Keratinocyte (primary cell): Measurements from ENCODE around the gene CENPP. TPM values are rescaled to one million over a fixed set of nuclear protein-coding genes. Genes with fewer than 3 reads are reported as not detected.

ENCODE experiments used
- DNase-seq: peaks from one replicate; pipeline ENCODE4 v3.0.0-alpha.2; 2011; ENCODE audit warnings: low read depth, missing footprints, low spot score
- FAIRE-seq: peaks from 2 replicates; lab custom pipeline; 2011; peaks lifted over from hg19 to GRCh38; lab: Jason Lieb, UNC
- H2AFZ ChIP-seq: 2 replicates; pipeline ENCODE4 v1.6.0; 2012; ENCODE audit warnings: low read length, control low read depth, inconsistent platforms; ENCODE audit not compliant: control insufficient read depth
- H3K27ac ChIP-seq: 2 replicates; pipeline ENCODE4 v1.5.1; 2011; ENCODE audit warnings: low read length; ENCODE audit not compliant: control insufficient read depth, insufficient read depth
- H3K27me3 ChIP-seq: 3 replicates; pipeline ENCODE4 v1.6.0; 2011; ENCODE audit warnings: low read length; ENCODE audit not compliant: control insufficient read depth, insufficient read depth; ENCODE audit errors: extremely low read depth
- H3K36me3 ChIP-seq, 2 experiments: 2 replicates in 1 of 2; 3 replicates in 1 of 2; pipeline ENCODE4 v1.5.1; 2011; ENCODE audit warnings: low read length in 2 of 2, mild to moderate bottlenecking in 1 of 2; ENCODE audit not compliant: control insufficient read depth in 2 of 2, insufficient read depth in 2 of 2; ENCODE audit errors: extremely low read depth in 1 of 2
- H3K4me1 ChIP-seq: 3 replicates; pipeline ENCODE4 v1.5.1; 2011; ENCODE audit warnings: low read length; ENCODE audit not compliant: control insufficient read depth, insufficient read depth; ENCODE audit errors: extremely low read depth
- H3K4me2 ChIP-seq: 3 replicates; pipeline ENCODE4 v1.6.0; 2011; ENCODE audit warnings: low read depth, low read length; ENCODE audit not compliant: control insufficient read depth, insufficient read depth; ENCODE audit errors: extremely low read depth
- H3K4me3 ChIP-seq, 3 experiments: fragments of 200-600 bp in 1 of 3; sonication (generic) in 1 of 3; 2 replicates in 2 of 3; 3 replicates in 1 of 3; pipeline ENCODE4 v1.5.1; 2011 to 2016; ENCODE audit warnings: low read length in 3 of 3, mild to moderate bottlenecking in 3 of 3, control low read depth in 2 of 3, inconsistent platforms in 1 of 3, low read depth in 1 of 3, mixed read lengths in 1 of 3, mixed run types in 1 of 3, moderate library complexity in 1 of 3; ENCODE audit not compliant: control insufficient read depth in 2 of 3, insufficient read depth in 2 of 3; ENCODE audit errors: extremely low read depth in 1 of 3
- H3K79me2 ChIP-seq: 2 replicates; pipeline ENCODE4 v1.6.0; 2012; ENCODE audit warnings: low read length; ENCODE audit not compliant: control insufficient read depth, insufficient read depth
- H3K9ac ChIP-seq: 3 replicates; pipeline ENCODE4 v1.6.0; 2011; ENCODE audit warnings: low read length; ENCODE audit not compliant: control insufficient read depth, insufficient read depth; ENCODE audit errors: extremely low read depth
- H3K9me1 ChIP-seq: 3 replicates; pipeline ENCODE4 v1.6.0; 2011; ENCODE audit warnings: low read length; ENCODE audit not compliant: control insufficient read depth, insufficient read depth; ENCODE audit errors: extremely low read depth
- H3K9me3 ChIP-seq: 2 replicates; pipeline ENCODE4 v1.5.1; 2012; ENCODE audit warnings: low read depth, low read length; ENCODE audit not compliant: control insufficient read depth
- H4K20me1 ChIP-seq: 3 replicates; pipeline ENCODE4 v1.6.0; 2011; ENCODE audit warnings: low read length; ENCODE audit not compliant: control insufficient read depth, insufficient read depth; ENCODE audit errors: extremely low read depth
- CTCF ChIP-seq, 3 experiments: IDR thresholded peaks in 1 of 3; conservative IDR thresholded peaks in 1 of 3; optimal IDR thresholded peaks in 1 of 3; 2 replicates in 2 of 3; 3 replicates in 1 of 3; pipeline versions ENCODE3 to v1.5.1; 2011; ENCODE audit warnings: low read length in 3 of 3, mild to moderate bottlenecking in 3 of 3, moderate library complexity in 2 of 3, control low read depth in 1 of 3, inconsistent platforms in 1 of 3; ENCODE audit not compliant: insufficient read depth in 2 of 3; ENCODE audit errors: extremely low read depth in 1 of 3
- EZH2 ChIP-seq: IDR thresholded peaks from one replicate; pipeline ENCODE4 v1.6.1; 2012; ENCODE audit warnings: inconsistent platforms, mild to moderate bottlenecking, low read length, moderate library complexity
- dilution Hi-C: fragments of 300-500 bp; cut with MboI; formaldehyde crosslinking; loops from one replicate; pipeline ENCODE4 v1.7.0; 2020; ENCODE audit warnings: low sequenced_read_pairs; ENCODE audit not compliant: extremely low pct_ligation_motif_present
- polyA plus RNA-seq, 5 experiments: library from polyadenylated mRNA; depleted of rRNA in 3 of 5; stranded (reverse) in 3 of 5; stranded (forward) in 1 of 5; unstranded in 1 of 5; fragments of >200 nt; gene quantifications; 1 replicate in 1 of 5; 2 replicates in 3 of 5; 3 replicates in 1 of 5; pipeline versions ENCODE4 v1.2.1 to v1.2.3, GENCODE V29; 2011 to 2012; ENCODE audit warnings: missing spikeins in 2 of 5, low read depth in 1 of 5, low replicate concordance in 1 of 5

CENPP gene
- polyA plus RNA-seq, 1 donor (not counting 4 experiments of a cell fraction or from before 2014, with no cell fraction given): 6.7 TPM

- no peaks in the 10 kb centered on the region for H4K20me1 ChIP-seq
- H3K4me3 ChIP-seq: no peak overlapping the region
- H3K36me3 ChIP-seq: no peaks in the 10 kb centered on the region
- H3K4me2 ChIP-seq: no peak overlapping the region
- no peak for TF ChIP-seq CTCF (optimal IDR thresholded peaks at IDR 0.05 in 1 of 3, IDR thresholded peaks at IDR 0.05 in 1 of 3, conservative IDR thresholded peaks at IDR 0.05 in 1 of 3; ENCODE audit: extremely low read depth in 1 of 3, insufficient read depth in 2 of 3, low read length in 3 of 3)
- no peak for TF ChIP-seq EZH2
- no peak overlapping the region for H3K27ac ChIP-seq
- FAIRE-seq (peak; percentile 5), DNase-seq (no peak)
- H2AFZ ChIP-seq: no peak overlapping the region
- H3K9ac ChIP-seq: no peak overlapping the region
- no peaks in the 10 kb centered on the region for H3K27me3 ChIP-seq
- dilution Hi-C loops: no loop called here
- H3K4me1 ChIP-seq: no peaks in the 10 kb centered on the region
- no peaks in the 10 kb centered on the region for H3K79me2 ChIP-seq
- H3K9me1 ChIP-seq: no peaks in the 10 kb centered on the region
- no peaks in the 10 kb centered on the region for H3K9me3 ChIP-seq
Observed at GRCh38 chr9:92528522-92528849, 202.7 kb downstream of the CENPP start.

GRCh38 chr9:92529124-92529523 lies 203.4 kb downstream of the CENPP start:
- Histone ChIP-seq H3K9me1 (no peaks in the 10 kb centered on the region), H3K27ac (no peak overlapping the region), H3K9ac (no peak overlapping the region), H3K4me1 (no peaks in the 10 kb centered on the region), H3K4me3 (no peak overlapping the region), H3K79me2 (no peaks in the 10 kb centered on the region), H3K36me3 (no peaks in the 10 kb centered on the region), H3K27me3 (no peaks in the 10 kb centered on the region), H2AFZ (no peak overlapping the region), H4K20me1 (no peaks in the 10 kb centered on the region), H3K9me3 (no peaks in the 10 kb centered on the region), H3K4me2 (no peak overlapping the region)
- no peak for DNase-seq
- TF ChIP-seq CTCF (optimal IDR thresholded peaks at IDR 0.05 in 1 of 3, IDR thresholded peaks at IDR 0.05 in 1 of 3, conservative IDR thresholded peaks at IDR 0.05 in 1 of 3; ENCODE audit: extremely low read depth in 1 of 3, insufficient read depth in 2 of 3, low read length in 3 of 3) (no peak), EZH2 (no peak)
- dilution Hi-C loops: no loop called here
- FAIRE-seq: no peak
